Neuron (in vitro differentiated cells): Measurements from ENCODE around the gene CSNK1G1.
"Not testable (repeated sequence)": the region's sequence is repeated elsewhere in the genome, so short reads cannot be mapped to it uniquely, and the experiment has no call there.

ENCODE experiments used
- H2AFZ ChIP-seq: one replicate; pipeline ENCODE4 v1.6.1; 2013; ENCODE audit warnings: low read depth, mild to moderate bottlenecking, inconsistent platforms, low read length, moderate library complexity
- H3K27me3 ChIP-seq: one replicate; pipeline ENCODE4 v1.6.1; 2013; ENCODE audit warnings: low read length; ENCODE audit not compliant: insufficient read depth
- H3K36me3 ChIP-seq: one replicate; pipeline ENCODE4 v1.6.1; 2013; ENCODE audit warnings: low read length; ENCODE audit not compliant: insufficient read depth
- H3K4me1 ChIP-seq: one replicate; pipeline ENCODE4 v1.6.1; 2013; ENCODE audit warnings: low read length; ENCODE audit not compliant: insufficient read depth
- H3K4me3 ChIP-seq: 2 replicates; pipeline ENCODE4 v1.5.1; 2013; ENCODE audit warnings: mild to moderate bottlenecking, low read length, moderate library complexity
- H3K9me3 ChIP-seq: one replicate; pipeline ENCODE4 v1.6.1; 2013; ENCODE audit warnings: low read length

CSNK1G1 gene

GRCh38 chr15:64355944-64356709, at the start of gene CSNK1G1:
Gene CSNK1G1, minus strand, starts transcription at chr15:64356173. Its CDS starts 55,674 bp downstream, at chr15:64300499.
- H2AFZ ChIP-seq = peak within 1 kb of the TSS; percentile 69
- H3K27me3 ChIP-seq = no peaks in the 10 kb centered on the region
- peaks cover 11% of the 10 kb centered on the region for H3K4me1 ChIP-seq
- H3K9me3 ChIP-seq = no peaks in the 10 kb centered on the region
- peak within 1 kb of the TSS; percentile 92 for H3K4me3 ChIP-seq
- no peaks in the 10 kb centered on the region for H3K36me3 ChIP-seq

DNA sequence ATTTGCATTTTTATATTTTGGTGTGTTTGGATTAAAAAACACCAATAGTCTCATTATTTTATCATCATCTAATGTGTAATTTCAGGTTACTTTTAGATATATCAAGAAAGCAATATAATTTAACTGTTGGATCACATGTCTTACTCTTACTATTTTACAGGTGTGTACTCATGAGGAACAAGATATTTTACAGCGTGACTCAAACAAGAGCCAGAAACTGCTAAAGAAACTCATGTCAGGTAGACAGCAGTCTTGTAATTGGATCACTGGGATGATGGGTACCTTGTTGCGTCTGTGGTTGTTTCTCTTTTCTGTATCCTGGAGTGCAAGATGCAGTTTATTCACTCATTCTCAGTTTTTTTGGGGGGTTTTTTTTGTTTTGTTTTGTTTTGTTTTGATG, 44.6 kb upstream of the CSNK1G1 start:
- H3K4me3 ChIP-seq = no peak overlapping the region
- H3K4me1 ChIP-seq = no peaks in the 10 kb centered on the region
- H3K36me3 ChIP-seq = peaks cover 53% of the 10 kb centered on the region
- H3K27me3 ChIP-seq = no peaks in the 10 kb centered on the region
- no peaks in the 10 kb centered on the region for H3K9me3 ChIP-seq
- no peak overlapping the region for H2AFZ ChIP-seq

GRCh38 chr15:64398575-64398974, 42.6 kb upstream of the CSNK1G1 start:
- Histone ChIP-seq H3K36me3 (peaks cover 57% of the 10 kb centered on the region), H3K9me3 (no peaks in the 10 kb centered on the region), H2AFZ (no peak overlapping the region), H3K4me1 (no peaks in the 10 kb centered on the region), H3K27me3 (no peaks in the 10 kb centered on the region), H3K4me3 (no peak overlapping the region)

DNA sequence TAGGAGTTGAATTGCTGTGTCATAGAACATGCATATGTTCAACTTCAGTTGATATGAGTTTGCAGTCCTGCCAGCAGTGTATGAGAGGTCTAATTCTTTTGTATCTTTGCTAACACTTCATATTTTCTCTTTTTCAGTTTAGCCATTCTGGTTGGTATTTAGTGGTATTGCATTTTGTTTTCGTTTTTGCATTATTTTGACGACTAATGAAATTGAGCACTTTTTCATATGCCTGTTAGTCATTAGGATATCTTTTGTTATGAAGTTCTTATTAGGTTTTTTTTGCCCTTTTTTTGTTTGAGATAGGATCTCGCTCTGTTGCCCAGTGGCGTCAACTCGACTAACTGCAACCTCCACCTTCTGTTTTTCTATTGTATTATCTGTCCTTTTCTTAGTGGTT, 40.8 kb upstream of the CSNK1G1 start:
- H3K9me3 ChIP-seq = no peaks in the 10 kb centered on the region
- H3K27me3 ChIP-seq = no peaks in the 10 kb centered on the region
- H3K36me3 ChIP-seq = peaks cover 58% of the 10 kb centered on the region
- H2AFZ ChIP-seq = no peak overlapping the region
- H3K4me1 ChIP-seq = no peaks in the 10 kb centered on the region
- H3K4me3 ChIP-seq = no peak overlapping the region

- H3K36me3 ChIP-seq = peaks cover 34% of the 10 kb centered on the region
- H3K27me3 ChIP-seq = not testable (repeated sequence)
These were observed 36.5 kb upstream of the CSNK1G1 start for GRCh38 chr15:64392471-64392870.

GRCh38 chr15:64389036-64389435, 33.1 kb upstream of the CSNK1G1 start:
- no peaks in the 10 kb centered on the region for H3K9me3 ChIP-seq
- H3K4me1 ChIP-seq = peaks cover 7% of the 10 kb centered on the region
- H3K27me3 ChIP-seq = no peaks in the 10 kb centered on the region
- H3K4me3 ChIP-seq = peak overlapping the region; percentile 82
- no peak overlapping the region for H2AFZ ChIP-seq
- peaks cover 8% of the 10 kb centered on the region for H3K36me3 ChIP-seq

More at GRCh38 chr15:64392471-64392870, 36.5 kb upstream of the CSNK1G1 start:
- not testable (repeated sequence) for H3K9me3 ChIP-seq, H3K4me3 ChIP-seq, H2AFZ ChIP-seq, H3K4me1 ChIP-seq

DNA sequence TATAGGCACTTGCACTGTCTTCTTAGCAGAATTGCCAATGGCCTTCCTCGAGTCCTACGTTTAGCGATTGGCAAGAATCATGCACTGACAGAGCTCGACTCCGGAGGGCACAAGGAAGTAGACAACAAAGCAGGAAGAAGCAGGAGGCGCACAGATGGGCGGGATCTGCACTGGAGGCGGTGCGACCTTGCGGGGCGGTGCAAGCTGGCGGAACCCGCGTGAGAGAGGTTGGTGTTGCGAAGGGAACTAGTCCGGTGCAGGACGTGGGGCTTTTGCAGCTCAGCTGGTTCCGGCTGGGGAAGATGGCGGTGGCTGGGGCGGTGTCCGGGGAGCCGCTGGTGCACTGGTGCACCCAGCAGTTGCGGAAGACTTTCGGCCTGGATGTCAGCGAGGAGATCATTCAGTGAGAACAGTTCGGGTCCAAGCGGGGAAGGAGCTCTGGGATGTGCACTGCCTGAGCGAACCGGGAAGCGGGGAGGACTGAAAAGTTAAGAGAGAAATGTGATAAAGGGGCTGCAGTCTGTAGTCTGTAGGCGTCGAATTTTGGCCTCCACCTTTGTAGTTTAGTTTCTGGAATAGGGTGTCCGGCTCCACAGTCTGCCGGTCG, 31.7 kb upstream of the CSNK1G1 start, which contains the start of gene TRIP4:
TRIP4 (plus strand) TSS at position 275 of the 607 bp plus-strand sequence; CDS start at position 303, 28 bp downstream.
- Histone ChIP-seq H3K27me3 (no peaks in the 10 kb centered on the region), H3K4me3 (peak within 1 kb of the TSS; percentile 82), H3K9me3 (no peaks in the 10 kb centered on the region), H3K36me3 (peaks cover 3% of the 10 kb centered on the region), H3K4me1 (peaks cover 7% of the 10 kb centered on the region), H2AFZ (no peak within 1 kb of the TSS)

DNA sequence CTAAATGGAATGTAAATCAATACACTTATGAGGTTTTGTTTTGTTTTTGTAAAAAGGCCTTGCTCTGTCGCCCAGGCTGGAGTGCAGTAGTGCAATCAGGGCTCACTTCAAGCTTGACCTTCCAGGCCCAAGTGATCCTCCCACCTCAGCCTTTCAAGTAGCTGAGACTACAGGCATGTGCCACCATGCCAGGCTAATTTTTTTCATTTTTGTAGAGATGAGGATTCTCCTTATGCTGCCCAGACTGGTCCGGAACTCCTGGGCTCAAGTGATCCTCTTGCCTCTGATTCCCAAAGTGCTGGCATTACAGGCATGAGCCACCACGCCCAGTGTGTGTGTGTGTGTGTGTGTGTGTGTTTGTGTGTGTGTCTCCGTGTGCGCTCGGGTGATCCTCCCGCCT, 30.3 kb upstream of the CSNK1G1 start:
- Histone ChIP-seq H3K9me3 (no peaks in the 10 kb centered on the region), H3K4me1 (peaks cover 11% of the 10 kb centered on the region), H3K27me3 (no peaks in the 10 kb centered on the region), H3K36me3 (no peaks in the 10 kb centered on the region), H2AFZ (no peak overlapping the region), H3K4me3 (no peak overlapping the region)

GRCh38 chr15:64383760-64384159, 27.8 kb upstream of the CSNK1G1 start:
- no peak overlapping the region for H3K4me3 ChIP-seq
- H3K9me3 ChIP-seq = no peaks in the 10 kb centered on the region
- H2AFZ ChIP-seq = no peak overlapping the region
- no peaks in the 10 kb centered on the region for H3K36me3 ChIP-seq
- H3K27me3 ChIP-seq = no peaks in the 10 kb centered on the region
- H3K4me1 ChIP-seq = peaks cover 16% of the 10 kb centered on the region

DNA sequence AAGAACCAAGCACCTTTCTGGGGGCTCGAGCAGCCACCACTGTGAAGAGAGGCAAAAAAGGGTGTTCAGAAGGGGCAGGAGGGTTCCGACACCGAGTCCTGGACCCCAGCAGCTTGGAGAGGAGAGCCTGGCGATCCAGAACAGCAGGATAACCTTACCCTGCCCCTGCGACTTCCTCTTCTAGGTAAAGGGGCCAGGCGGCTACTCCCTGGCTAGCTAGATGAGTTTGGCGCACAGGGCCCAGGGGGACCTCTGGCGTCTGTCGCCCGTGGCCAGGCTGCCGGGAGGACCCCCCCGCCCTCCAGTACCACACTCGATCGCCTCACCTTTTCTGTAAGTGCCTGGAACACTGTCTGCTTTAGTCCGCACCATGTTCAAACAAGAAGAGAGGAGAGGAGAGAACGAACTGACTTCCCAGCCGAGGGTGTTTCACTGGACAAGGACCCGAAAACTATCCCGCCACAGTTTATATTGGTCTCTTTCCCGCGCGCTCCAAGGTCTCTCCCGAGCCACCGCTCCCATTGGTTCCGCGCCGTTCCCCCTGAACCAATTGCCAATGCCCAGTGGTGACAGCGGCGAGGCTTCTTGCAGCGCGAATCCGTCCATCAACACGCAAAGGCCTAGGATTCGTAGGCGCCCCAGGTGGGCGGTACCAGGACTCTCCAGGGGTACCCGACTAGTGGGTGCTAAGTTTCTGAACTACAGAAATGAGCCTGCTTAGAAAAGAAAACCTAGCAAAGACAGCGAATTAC, 25.2 kb upstream of the CSNK1G1 start, which contains the start of gene PCLAF:
PCLAF (minus strand) TSS at position 442 of the 752 bp plus-strand sequence; CDS start at position 372, 70 bp downstream.
- H3K9me3 ChIP-seq = no peaks in the 10 kb centered on the region
- no peaks in the 10 kb centered on the region for H3K27me3 ChIP-seq
- H3K36me3 ChIP-seq = peaks cover 6% of the 10 kb centered on the region
- peaks cover 10% of the 10 kb centered on the region for H3K4me1 ChIP-seq
- H2AFZ ChIP-seq = peak within 1 kb of the TSS; percentile 73
- H3K4me3 ChIP-seq = peak within 1 kb of the TSS; percentile 89

DNA sequence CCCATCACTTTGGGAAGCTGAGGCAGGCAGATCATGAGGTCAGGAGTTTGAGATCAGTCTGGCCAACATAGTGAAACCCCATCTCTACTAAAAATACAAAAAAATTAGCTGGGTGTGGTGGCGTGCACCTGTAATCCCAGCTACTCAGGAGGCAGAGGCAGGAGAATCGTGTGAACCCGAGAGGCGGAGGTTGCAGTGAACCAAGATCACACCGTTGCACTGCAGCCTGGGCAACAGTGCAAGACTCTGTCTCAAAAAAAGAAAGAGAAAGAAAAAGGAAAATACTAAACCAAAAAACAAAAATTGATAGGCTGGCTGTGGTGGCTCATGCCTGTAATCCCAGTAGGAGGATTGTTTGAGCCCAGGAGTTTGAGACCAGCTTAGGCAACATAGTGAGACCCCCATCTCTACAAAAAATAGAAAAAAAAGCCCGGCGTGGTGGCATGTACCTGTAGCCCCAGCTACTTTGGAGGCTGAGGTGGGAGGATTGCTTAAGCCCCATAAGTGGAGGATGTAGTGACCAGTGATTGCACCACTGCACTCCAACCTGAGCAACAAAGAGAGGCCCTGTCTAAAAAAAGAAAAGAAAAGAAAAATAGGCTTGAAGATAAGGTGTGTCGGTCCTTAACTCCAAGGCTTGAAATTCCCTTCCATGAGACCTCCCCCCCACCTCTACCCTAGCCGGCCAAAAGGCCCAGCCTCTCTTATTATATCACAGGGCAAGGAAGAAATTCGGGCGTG, 24.3 kb upstream of the CSNK1G1 start:
- H3K9me3 ChIP-seq, H3K27me3 ChIP-seq, H3K4me1 ChIP-seq: not testable (repeated sequence)
- Histone ChIP-seq H3K36me3 (peaks cover 10% of the 10 kb centered on the region), H2AFZ (peak overlapping the region; percentile 73), H3K4me3 (peak overlapping the region; percentile 89)

DNA sequence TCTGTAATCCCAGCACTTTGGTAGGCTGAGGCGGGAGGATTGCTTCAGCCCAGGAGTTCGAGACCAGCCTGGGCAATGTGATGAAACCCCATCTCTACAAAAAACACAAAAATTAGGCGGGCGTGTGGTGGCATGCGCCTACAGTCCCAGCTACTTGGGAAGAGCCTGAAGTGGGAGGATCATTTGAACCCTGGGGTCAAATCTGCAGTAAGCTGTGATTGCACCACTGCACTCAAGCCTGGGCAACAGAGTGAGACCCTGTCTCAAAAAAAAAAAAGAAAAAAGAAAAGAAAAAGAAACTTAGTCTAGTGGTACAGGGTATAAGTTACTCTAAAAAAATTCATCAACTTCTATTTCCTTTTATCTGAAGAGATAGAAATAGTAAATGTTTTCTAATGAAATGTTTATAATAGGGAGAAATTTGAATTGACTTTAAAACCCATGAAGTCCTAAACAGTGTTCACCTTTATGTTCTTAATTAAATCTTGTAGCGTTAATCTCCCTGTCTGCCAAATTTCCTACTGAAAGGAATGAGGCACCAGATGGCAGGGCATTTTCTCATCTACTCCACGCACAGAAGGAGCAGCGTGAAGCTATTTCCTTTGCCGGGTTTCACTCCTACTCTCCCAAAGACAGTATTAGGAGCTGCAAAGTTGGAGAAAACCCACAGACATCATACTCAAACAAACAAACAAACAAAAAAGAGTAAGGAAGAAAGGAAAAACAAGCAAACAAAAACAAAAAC, 23.4 kb upstream of the CSNK1G1 start:
- Histone ChIP-seq H3K9me3 (no peaks in the 10 kb centered on the region), H3K27me3 (no peaks in the 10 kb centered on the region), H3K36me3 (peaks cover 16% of the 10 kb centered on the region), H2AFZ (no peak overlapping the region), H3K4me3 (peak overlapping the region; percentile 89), H3K4me1 (peaks cover 10% of the 10 kb centered on the region)
